MCF 10A (cell line): ENCODE results near the gene CFAP46. TPM values are rescaled to one million over a fixed set of nuclear protein-coding genes. Genes with fewer than 3 reads are reported as not detected.

ENCODE experiments used
- BruUV-seq: library from RNA; stranded (reverse); fragments of 400-500 nt; replicated peaks from 2 replicates; lab custom pipeline; 2021; lab: Mats Ljungman, UMichigan
- CTCF ChIA-PET: fragments of 300-600 bp; sonication (Branson Sonifier 250); formaldehyde crosslinking; extraction: SDS; loops from one replicate; lab custom pipeline; 2021; ENCODE audit warnings: antibody characterized with exemption, inconsistent platforms; lab: Yijun Ruan, JAX
- POLR2A ChIA-PET: fragments of 300-600, 350-650 bp; sonication (Branson Sonifier 250); formaldehyde crosslinking; extraction: SDS; loops from one replicate; lab custom pipeline; 2020; ENCODE audit warnings: antibody characterized with exemption, inconsistent platforms; lab: Yijun Ruan, JAX
- DNase-seq: peaks from one replicate; pipeline ENCODE4 v3.0.0-alpha.2; 2018; ENCODE audit not compliant: unreplicated experiment
- H3K27ac Mint-ChIP-seq: one replicate; pipeline ENCODE4 v1.8.0; 2022; ENCODE audit warnings: mild to moderate bottlenecking, low read depth, mixed read lengths; ENCODE audit not compliant: unreplicated experiment
- H3K27me3 Mint-ChIP-seq: one replicate; pipeline ENCODE4 v1.8.0; 2022; ENCODE audit warnings: mixed read lengths; ENCODE audit not compliant: insufficient read depth, unreplicated experiment
- H3K36me3 Mint-ChIP-seq: one replicate; pipeline ENCODE4 v1.8.0; 2022; ENCODE audit warnings: mild to moderate bottlenecking, moderate library complexity, mixed read lengths; ENCODE audit not compliant: insufficient read depth, unreplicated experiment
- H3K4me1 Mint-ChIP-seq: one replicate; pipeline ENCODE4 v1.8.0; 2022; ENCODE audit warnings: mixed read lengths; ENCODE audit not compliant: insufficient read depth, unreplicated experiment
- H3K4me3 Mint-ChIP-seq: one replicate; pipeline ENCODE4 v1.8.0; 2022; ENCODE audit warnings: mild to moderate bottlenecking, moderate library complexity, mixed read lengths; ENCODE audit not compliant: unreplicated experiment
- H3K9me3 Mint-ChIP-seq: one replicate; pipeline ENCODE4 v1.8.0; 2022; ENCODE audit warnings: mixed read lengths; ENCODE audit not compliant: unreplicated experiment
- CTCF ChIP-seq: fragments of 200-600 bp; IDR thresholded peaks from one replicate; pipeline ENCODE4 v1.8.0; 2022; ENCODE audit warnings: antibody characterized with exemption, mild to moderate bottlenecking; ENCODE audit not compliant: unreplicated experiment
- intact Hi-C: fragments of 100-400 bp; cut with micrococcal nuclease; formaldehyde crosslinking; loops from 2 replicates; pipeline ENCODE4 v1.14.1; 2022
- total RNA-seq: library from RNA; stranded (reverse); gene quantifications from 2 replicates; pipeline ENCODE4 v1.2.3, GENCODE V29; 2022

Gene CFAP46
- total RNA-seq, 1 experiment from 2014 or later = 0.33 TPM

GRCh38 chr10:132986576-132986975, 44.2 kb upstream of the CFAP46 start:
- Mint-ChIP-seq H3K4me3 (no peak overlapping the region), H3K4me1 (no peaks in the 10 kb centered on the region), H3K27ac (no peak overlapping the region), H3K36me3 (no peaks in the 10 kb centered on the region), H3K27me3 (no peaks in the 10 kb centered on the region), H3K9me3 (peaks cover 7% of the 10 kb centered on the region)
- intact Hi-C loops = no loop called here
- CTCF ChIA-PET = no interaction called here
- no peak for DNase-seq
- POLR2A ChIA-PET = interaction anchor here (1.7 kb wide), 1 partner anchor 8 kb away, joined by 3 read pairs; no protein-coding TSS in a partner anchor
- BruUV-seq = no TSS peak
- TF ChIP-seq CTCF = no peak

GRCh38 chr10:132986076-132986475, 43.7 kb upstream of the CFAP46 start:
- H3K4me3 Mint-ChIP-seq = no peak overlapping the region
- POLR2A ChIA-PET = interaction anchor here (1.7 kb wide), 1 partner anchor 9 kb away, joined by 3 read pairs; no protein-coding TSS in a partner anchor
- no peak overlapping the region for H3K27ac Mint-ChIP-seq
- BruUV-seq = no TSS peak
- intact Hi-C loops = no loop called here
- TF ChIP-seq CTCF = no peak
- no peaks in the 10 kb centered on the region for H3K36me3 Mint-ChIP-seq
- H3K4me1 Mint-ChIP-seq = no peaks in the 10 kb centered on the region
- no peaks in the 10 kb centered on the region for H3K27me3 Mint-ChIP-seq
- no peak for DNase-seq
- CTCF ChIA-PET = no interaction called here
- H3K9me3 Mint-ChIP-seq = peaks cover 7% of the 10 kb centered on the region

- no peak for TF ChIP-seq CTCF
- no peaks in the 10 kb centered on the region for H3K36me3 Mint-ChIP-seq
- ChIA-PET POLR2A (interaction anchor here (1.7 kb wide), 1 partner anchor 9 kb away, joined by 3 read pairs; no protein-coding TSS in a partner anchor), CTCF (interaction anchor here (0.6 kb wide), 1 partner anchor 15 kb away, joined by 3 read pairs; no protein-coding TSS in a partner anchor)
- no peaks in the 10 kb centered on the region for H3K4me1 Mint-ChIP-seq
- H3K4me3 Mint-ChIP-seq = no peak overlapping the region
- H3K27ac Mint-ChIP-seq = no peak overlapping the region
- intact Hi-C loops = no loop called here
- no peak for DNase-seq
- peaks cover 5% of the 10 kb centered on the region for H3K9me3 Mint-ChIP-seq
- BruUV-seq = no TSS peak
- no peaks in the 10 kb centered on the region for H3K27me3 Mint-ChIP-seq
Measured at GRCh38 chr10:132985546-132985900, 43.2 kb upstream of the CFAP46 start.

GRCh38 chr10:132984801-132985545, 42.6 kb upstream of the CFAP46 start:
- Mint-ChIP-seq H3K36me3 (no peaks in the 10 kb centered on the region), H3K9me3 (no peaks in the 10 kb centered on the region), H3K27ac (no peak overlapping the region), H3K27me3 (no peaks in the 10 kb centered on the region), H3K4me1 (no peaks in the 10 kb centered on the region), H3K4me3 (no peak overlapping the region)
- POLR2A ChIA-PET = interaction anchor here (1.7 kb wide), 1 partner anchor 10 kb away, joined by 3 read pairs; no protein-coding TSS in a partner anchor
- no TSS peak for BruUV-seq
- intact Hi-C loops = no loop called here
- CTCF ChIA-PET = interaction anchor here (0.6 kb wide), 1 partner anchor 15 kb away, joined by 3 read pairs; no protein-coding TSS in a partner anchor
- no peak for TF ChIP-seq CTCF
- DNase-seq = no peak
